Upper lobe of left lung (tissue), 6 donors: ENCODE data around the gene ATP10A. TPM values are rescaled to one million over a fixed set of nuclear protein-coding genes. Genes with fewer than 3 reads are reported as not detected.

Experiments
- ATAC-seq, 2 donors: fragments of 200-7000 bp; cut with Tn5 transposase; one replicate each; pipeline ENCODE4 v1.9.1; 2022; ENCODE audit warnings: mild to moderate bottlenecking in 2 of 2, moderate library complexity in 2 of 2; ENCODE audit not compliant: low FRiP score in 2 of 2
- DNase-seq, 2 donors: peaks; one replicate each; pipeline ENCODE4 v3.0.0-alpha.2; 2019 to 2020
- H3K27ac ChIP-seq, 4 donors: fragments of 200-600 bp; sonication (generic); one replicate each; pipeline ENCODE4 v1.5.1; 2016 to 2019
- H3K27me3 ChIP-seq, 4 donors: fragments of 200-600 bp; sonication (generic); one replicate each; pipeline ENCODE4 v1.5.1; 2017 to 2019
- H3K36me3 ChIP-seq, 4 donors: fragments of 200-600 bp; sonication (generic); one replicate each; pipeline ENCODE4 v1.5.1; 2016 to 2019
- H3K4me1 ChIP-seq, 4 donors: fragments of 200-600 bp; sonication (generic); one replicate each; pipeline ENCODE4 v1.5.1; 2018 to 2019
- H3K4me3 ChIP-seq, 4 donors: fragments of 200-600 bp; sonication (generic); one replicate each; pipeline ENCODE4 v1.5.1; 2017 to 2019; ENCODE audit warnings: mild to moderate bottlenecking in 2 of 4, moderate library complexity in 1 of 4
- H3K9me3 ChIP-seq, 4 donors: fragments of 200-600 bp; sonication (generic); one replicate each; pipeline ENCODE4 v1.5.1; 2018 to 2019
- CTCF ChIP-seq, 6 experiments: fragments of 450-650 bp in 4 of 6; fragments of 200-600 bp in 2 of 6; sonication (generic) in 2 of 6; IDR thresholded peaks; one replicate each; pipeline ENCODE4 v1.5.1; 2016 to 2019; ENCODE audit warnings: antibody characterized with exemption in 6 of 6
- EP300 ChIP-seq, 4 donors: sonication (generic); formaldehyde crosslinking; IDR thresholded peaks; one replicate each; pipeline ENCODE4 v1.5.1; 2017; ENCODE audit warnings: antibody characterized with exemption in 4 of 4, control low read depth in 2 of 4
- POLR2A ChIP-seq, 4 donors: fragments of 450-650 bp; IDR thresholded peaks; one replicate each; pipeline ENCODE4 v1.5.1; 2016 to 2017; ENCODE audit warnings: antibody characterized with exemption in 4 of 4, mild to moderate bottlenecking in 2 of 4
- POLR2AphosphoS5 ChIP-seq, 2 donors: sonication (generic); formaldehyde crosslinking; IDR thresholded peaks; one replicate each; pipeline ENCODE4 v1.5.1; 2017; ENCODE audit warnings: antibody characterized with exemption in 2 of 2
- WGBS, 2 donors: methylation state at CpG; one replicate each; pipeline ENCODE4 v1.1.5; 2017 to 2018; 5-methylcytosine and 5-hydroxymethylcytosine counted together
- total RNA-seq, 6 donors: library from RNA; depleted of rRNA in 4 of 6; stranded (reverse); fragments of >200 nt in 4 of 6; gene quantifications; one replicate each; pipeline versions ENCODE4 v1.1.0 to v1.2.1, GENCODE V29; 2016 to 2021
- donor health status: DM: no; HTN: no; CAD: no; lungs with moderate emphysema.
- donor health status: DM: no; HTN: yes; CAD: no; lungs with severe emphysema.

Gene ATP10A
- total RNA-seq, 6 donors from 2014 or later: 17.8 to 62.4 (median 32.3) TPM

GRCh38 chr15:25701721-25702465, 161.2 kb downstream of the ATP10A start:
- Histone ChIP-seq H3K4me3 (no peak overlapping the region), H3K4me1 (no peaks in the 10 kb centered on the region), H3K27ac (no peak overlapping the region), H3K36me3 (no peaks in the 10 kb centered on the region), H3K9me3 (no peaks in the 10 kb centered on the region), H3K27me3 (no peaks in the 10 kb centered on the region)
- DNase-seq (peak in 1 of 2 donors; percentile 25), ATAC-seq (no peak)
- 80 to 88% methylated on average over 14 to 19 of the region's 19 CpGs for WGBS, 2 donors
- TF ChIP-seq POLR2A (IDR thresholded peaks at IDR 0.05): no peak
- TF ChIP-seq EP300 (IDR thresholded peaks at IDR 0.05): no peak
- TF ChIP-seq CTCF (IDR thresholded peaks at IDR 0.05): no peak
- TF ChIP-seq POLR2AphosphoS5 (IDR thresholded peaks at IDR 0.05): no peak

GRCh38 chr15:25700916-25701315, 162.2 kb downstream of the ATP10A start:
- 91 to 93% methylated on average over 7 of the region's 7 CpGs for WGBS, 2 donors
- no peak for ATAC-seq

DNA sequence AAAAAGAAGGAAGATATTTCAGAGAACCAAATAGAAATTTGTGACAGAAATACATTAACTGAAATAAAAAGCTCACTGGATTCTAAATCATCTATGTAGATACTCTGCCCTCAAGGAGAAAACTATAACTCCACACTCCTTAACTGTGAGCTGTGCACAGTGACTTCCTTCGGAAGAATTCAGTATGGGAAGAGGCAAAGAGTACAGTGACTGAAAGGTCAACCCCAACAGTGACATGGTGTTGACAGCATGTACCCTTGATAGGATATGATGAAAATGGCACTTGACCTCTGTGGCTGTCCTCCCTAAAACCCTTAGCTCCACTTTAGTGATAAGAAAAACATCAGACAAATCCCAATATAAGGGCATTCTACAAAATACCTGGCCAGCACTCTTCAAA, 165.5 kb downstream of the ATP10A start:
- Histone ChIP-seq H3K36me3 (peaks cover 0 to 7% (median 1%) of the 10 kb centered on the region in 4 donors), H3K27me3 (no peaks in the 10 kb centered on the region), H3K27ac (no peak overlapping the region), H3K9me3 (no peaks in the 10 kb centered on the region), H3K4me1 (no peaks in the 10 kb centered on the region), H3K4me3 (no peak overlapping the region)
- TF ChIP-seq CTCF (IDR thresholded peaks at IDR 0.05) (no peak), POLR2A (IDR thresholded peaks at IDR 0.05) (no peak), POLR2AphosphoS5 (IDR thresholded peaks at IDR 0.05) (no peak), EP300 (IDR thresholded peaks at IDR 0.05) (no peak)
- WGBS, 2 donors: 83 to 86% methylated on average over 1 of the region's 1 CpG
- DNase-seq (no peak), ATAC-seq (no peak)

More at GRCh38 chr15:25700916-25701315, 162.2 kb downstream of the ATP10A start:
- TF ChIP-seq CTCF (IDR thresholded peaks at IDR 0.05) (no peak), POLR2A (IDR thresholded peaks at IDR 0.05) (no peak), EP300 (IDR thresholded peaks at IDR 0.05) (no peak), POLR2AphosphoS5 (IDR thresholded peaks at IDR 0.05) (no peak)
- no peak for DNase-seq
- Histone ChIP-seq H3K27ac (no peak overlapping the region), H3K4me3 (no peak overlapping the region), H3K4me1 (no peaks in the 10 kb centered on the region), H3K36me3 (no peaks in the 10 kb centered on the region), H3K9me3 (no peaks in the 10 kb centered on the region), H3K27me3 (no peaks in the 10 kb centered on the region)

DNA sequence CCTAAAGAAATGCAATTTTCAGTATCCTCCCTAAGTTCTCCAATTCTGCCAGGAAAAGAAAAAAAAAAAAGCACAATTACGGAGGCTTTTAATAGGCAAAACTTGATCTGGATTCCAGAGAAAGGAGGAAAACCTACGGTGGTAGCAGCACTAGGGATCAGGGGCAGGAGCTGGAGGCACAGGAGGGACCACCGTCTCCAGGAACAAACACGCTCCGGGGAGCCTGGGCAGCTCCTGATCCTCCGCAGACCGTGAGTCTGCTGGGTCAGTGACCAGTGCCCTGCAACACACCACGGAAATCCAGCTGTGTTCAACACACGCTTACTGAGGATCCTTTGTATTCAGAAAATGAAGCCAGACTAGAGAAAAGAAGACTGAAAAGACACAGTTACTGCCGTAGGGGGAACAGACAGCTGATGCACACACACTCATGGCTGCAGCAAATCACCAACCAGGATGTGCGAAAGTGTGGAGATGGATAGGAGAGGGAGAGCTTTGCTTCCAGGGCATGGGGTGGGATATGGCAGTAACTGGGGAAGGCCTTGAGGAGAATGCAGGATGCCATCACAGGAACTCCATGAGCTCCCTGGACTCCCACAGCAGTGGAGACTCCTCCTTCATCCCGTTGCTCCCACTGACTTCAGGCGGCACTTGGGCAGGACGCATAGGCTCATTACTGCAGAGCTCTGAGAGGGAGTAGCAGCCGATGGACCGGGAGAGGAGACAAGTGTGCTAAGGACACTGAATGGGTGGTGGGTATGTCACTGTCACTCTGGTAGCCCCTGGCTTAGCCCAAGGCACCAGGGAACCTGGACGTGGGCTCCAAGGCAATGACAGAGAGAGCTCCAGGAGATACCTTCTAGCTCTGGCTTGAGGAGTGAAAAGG, 167.0 kb downstream of the ATP10A start:
- DNase-seq (no peak), ATAC-seq (no peak)
- no peaks in the 10 kb centered on the region for H3K9me3 ChIP-seq
- no peak overlapping the region for H3K27ac ChIP-seq
- no peak overlapping the region for H3K4me3 ChIP-seq
- 88 to 91% methylated on average over 12 to 17 of the region's 17 CpGs for WGBS, 2 donors
- TF ChIP-seq EP300 (IDR thresholded peaks at IDR 0.05) (no peak), POLR2AphosphoS5 (IDR thresholded peaks at IDR 0.05) (no peak), CTCF (IDR thresholded peaks at IDR 0.05) (no peak), POLR2A (IDR thresholded peaks at IDR 0.05) (no peak)
- H3K4me1 ChIP-seq: no peaks in the 10 kb centered on the region
- no peaks in the 10 kb centered on the region for H3K27me3 ChIP-seq
- peaks cover 0 to 7% (median 1%) of the 10 kb centered on the region in 4 donors for H3K36me3 ChIP-seq
